ACC112 (cell line): ENCODE measurements around the gene OR4M2.
"Not testable (repeated sequence)": the region's sequence is repeated elsewhere in the genome, so short reads cannot be mapped to it uniquely, and the experiment has no call there.

ENCODE experiments used
- H2AFZ ChIP-seq: fragments of 200-600 bp; sonication (generic); one replicate; pipeline ENCODE4 v1.6.0; 2017; ENCODE audit warnings: antibody characterized with exemption, low read length; ENCODE audit not compliant: unreplicated experiment
- H3K27ac ChIP-seq: fragments of 200-600 bp; sonication (generic); 2 replicates; pipeline ENCODE4 v1.5.1; 2014; ENCODE audit warnings: low read depth, mild to moderate bottlenecking, antibody characterized with exemption, low read length, moderate library complexity
- H3K27me3 ChIP-seq: fragments of 200-600 bp; sonication (generic); 2 replicates; pipeline ENCODE4 v1.6.1; 2014; ENCODE audit warnings: mild to moderate bottlenecking, antibody characterized with exemption, low read length, moderate library complexity, mixed read lengths; ENCODE audit not compliant: insufficient read depth
- H3K36me3 ChIP-seq: fragments of 200-600 bp; sonication (generic); 2 replicates; pipeline ENCODE4 v1.6.1; 2016; ENCODE audit warnings: mild to moderate bottlenecking, antibody characterized with exemption, low read length, moderate library complexity, mixed read lengths; ENCODE audit not compliant: insufficient read depth
- H3K4me1 ChIP-seq: fragments of 200-600 bp; sonication (generic); one replicate; pipeline ENCODE4 v1.6.1; 2016; ENCODE audit warnings: low read length, mixed read lengths; ENCODE audit not compliant: insufficient read depth, unreplicated experiment, control insufficient read depth
- H3K4me3 ChIP-seq: fragments of 200-600 bp; sonication (generic); 2 replicates; pipeline ENCODE4 v1.5.1; 2014; ENCODE audit warnings: mild to moderate bottlenecking, low read depth, low read length
- H3K79me2 ChIP-seq: fragments of 200-600 bp; sonication (generic); one replicate; pipeline ENCODE4 v1.6.0; 2016; ENCODE audit warnings: low read length; ENCODE audit not compliant: control insufficient read depth, unreplicated experiment, insufficient read depth

Gene OR4M2, protein sequence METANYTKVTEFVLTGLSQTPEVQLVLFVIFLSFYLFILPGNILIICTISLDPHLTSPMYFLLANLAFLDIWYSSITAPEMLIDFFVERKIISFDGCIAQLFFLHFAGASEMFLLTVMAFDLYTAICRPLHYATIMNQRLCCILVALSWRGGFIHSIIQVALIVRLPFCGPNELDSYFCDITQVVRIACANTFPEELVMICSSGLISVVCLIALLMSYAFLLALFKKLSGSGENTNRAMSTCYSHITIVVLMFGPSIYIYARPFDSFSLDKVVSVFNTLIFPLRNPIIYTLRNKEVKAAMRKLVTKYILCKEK

DNA sequence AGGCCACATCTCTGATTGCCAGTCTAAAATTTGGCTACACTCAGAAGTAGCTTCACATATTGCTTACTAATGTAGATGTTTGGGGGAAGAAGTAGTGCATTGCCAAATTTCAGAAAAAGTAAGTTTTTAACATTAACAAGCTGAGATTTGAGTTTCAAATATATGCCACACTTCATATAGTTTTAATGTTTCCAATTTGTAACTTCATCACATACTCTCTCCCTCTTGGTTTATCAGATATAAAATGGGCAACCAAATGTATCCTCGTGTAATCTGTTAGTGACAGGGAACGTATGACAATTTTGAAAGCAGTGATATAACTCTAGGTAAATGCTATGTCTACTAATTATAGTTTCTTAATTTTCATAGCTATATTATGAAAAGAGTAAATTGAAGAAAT lies at the start of gene OR4M2:
Gene OR4M2, plus strand, starts transcription at position 301 of the 400 bp plus-strand sequence. Its CDS starts 98 bp downstream, at position 399.
- not testable (repeated sequence) for H2AFZ ChIP-seq, H3K36me3 ChIP-seq, H3K79me2 ChIP-seq, H3K27me3 ChIP-seq, H3K4me3 ChIP-seq, H3K27ac ChIP-seq, H3K4me1 ChIP-seq

DNA sequence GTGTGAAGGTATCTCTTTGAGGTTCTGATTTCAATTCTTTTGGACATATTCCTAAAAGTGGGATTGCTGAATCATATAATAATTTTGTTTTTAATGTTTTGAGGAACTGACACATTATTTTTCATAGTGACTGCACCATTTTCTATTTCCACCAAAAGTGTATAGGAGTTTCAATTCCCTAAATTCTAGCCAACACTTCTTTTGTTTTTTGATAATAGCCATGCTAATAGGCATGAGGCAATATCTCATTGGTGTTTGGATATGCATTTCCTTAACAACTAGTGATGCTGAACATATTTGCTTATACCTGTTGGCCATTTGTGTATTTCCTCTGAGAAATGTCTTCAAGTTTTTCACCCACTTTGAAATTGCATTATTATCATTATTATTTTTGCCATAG lies 11.1 kb upstream of the OR4M2 start:
- not testable (repeated sequence) for H2AFZ ChIP-seq, H3K4me1 ChIP-seq, H3K27ac ChIP-seq, H3K27me3 ChIP-seq, H3K4me3 ChIP-seq, H3K79me2 ChIP-seq, H3K36me3 ChIP-seq

DNA sequence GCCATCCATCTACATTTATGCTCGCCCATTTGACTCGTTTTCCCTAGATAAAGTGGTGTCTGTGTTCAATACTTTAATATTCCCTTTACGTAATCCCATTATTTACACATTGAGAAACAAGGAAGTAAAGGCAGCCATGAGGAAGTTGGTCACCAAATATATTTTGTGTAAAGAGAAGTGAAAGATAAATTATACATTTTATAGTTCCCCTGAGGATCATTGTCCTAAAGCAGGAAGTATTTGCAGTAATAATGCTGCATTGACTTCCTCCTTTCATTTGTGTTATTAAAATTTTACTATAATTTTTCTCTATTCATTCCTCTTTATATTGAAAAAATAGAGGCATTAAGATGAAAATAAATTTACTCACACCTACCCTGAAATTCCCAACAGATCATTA lies 1.1 kb downstream of the OR4M2 start:
- not testable (repeated sequence) for H3K27me3 ChIP-seq, H3K4me1 ChIP-seq, H3K79me2 ChIP-seq, H3K27ac ChIP-seq, H2AFZ ChIP-seq, H3K4me3 ChIP-seq, H3K36me3 ChIP-seq

DNA sequence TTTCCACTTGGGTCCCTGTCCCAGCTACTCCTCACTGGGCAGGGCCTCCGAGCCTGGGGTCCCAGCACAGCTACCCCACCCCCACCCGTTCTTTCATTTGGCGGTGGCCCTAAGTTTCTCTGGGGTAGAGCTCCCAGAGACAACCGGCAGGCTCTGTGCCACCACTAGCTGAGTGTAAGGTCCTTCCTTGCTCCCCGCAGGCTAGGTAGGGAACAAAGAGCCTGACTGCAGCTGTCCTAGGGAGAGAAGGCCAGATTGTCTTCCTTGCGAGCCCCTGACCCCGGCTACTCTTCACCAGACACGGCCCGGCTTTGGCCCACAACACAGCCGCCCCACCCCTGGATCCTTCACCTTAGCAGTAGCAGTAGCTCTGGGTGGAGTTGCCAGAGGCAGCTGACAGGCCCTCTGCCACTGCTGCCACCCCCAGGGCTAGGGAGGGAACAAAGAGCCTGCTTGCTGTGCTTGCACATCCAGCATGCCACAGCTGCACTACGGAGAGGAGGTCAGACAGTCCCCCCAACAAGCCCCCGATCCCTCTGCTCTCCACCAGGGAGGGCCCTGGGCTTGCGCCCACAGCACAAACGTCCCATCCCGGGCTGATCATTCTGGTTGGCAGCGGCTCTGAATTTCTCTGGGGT lies 18.4 kb downstream of the OR4M2 start:
- H3K4me3 ChIP-seq, H3K27me3 ChIP-seq, H3K36me3 ChIP-seq, H3K27ac ChIP-seq, H3K4me1 ChIP-seq, H2AFZ ChIP-seq, H3K79me2 ChIP-seq: not testable (repeated sequence)

DNA sequence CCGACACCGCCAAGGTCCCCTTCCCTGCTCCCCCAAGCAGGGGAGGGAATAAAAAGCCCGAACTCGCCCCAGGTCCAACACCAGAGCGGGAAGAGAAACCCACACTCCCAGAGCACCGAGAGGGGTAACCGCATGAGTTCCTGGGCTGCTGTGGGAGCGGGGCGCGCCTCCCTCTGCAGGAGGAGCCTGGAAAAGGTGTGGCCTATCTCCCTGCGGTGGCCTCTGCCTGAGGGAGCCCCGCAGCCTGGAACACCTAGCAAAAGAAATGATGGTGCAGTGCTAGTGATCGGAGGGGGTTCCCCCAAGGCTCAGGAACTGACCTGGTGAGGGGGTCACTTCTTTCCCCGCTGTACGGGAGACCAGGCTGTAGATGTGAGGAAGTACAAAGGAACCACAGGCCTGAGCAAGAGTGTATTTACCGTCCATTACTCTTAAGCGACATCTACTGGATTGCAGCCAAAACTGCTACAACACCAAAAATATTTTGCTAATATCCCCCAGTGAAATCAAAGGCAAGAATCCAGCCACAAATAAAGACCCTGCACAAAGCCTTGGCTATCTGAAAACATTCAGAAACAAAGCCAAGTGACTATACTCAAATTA lies 19.1 kb downstream of the OR4M2 start:
- H2AFZ ChIP-seq, H3K79me2 ChIP-seq: not testable (repeated sequence)

DNA sequence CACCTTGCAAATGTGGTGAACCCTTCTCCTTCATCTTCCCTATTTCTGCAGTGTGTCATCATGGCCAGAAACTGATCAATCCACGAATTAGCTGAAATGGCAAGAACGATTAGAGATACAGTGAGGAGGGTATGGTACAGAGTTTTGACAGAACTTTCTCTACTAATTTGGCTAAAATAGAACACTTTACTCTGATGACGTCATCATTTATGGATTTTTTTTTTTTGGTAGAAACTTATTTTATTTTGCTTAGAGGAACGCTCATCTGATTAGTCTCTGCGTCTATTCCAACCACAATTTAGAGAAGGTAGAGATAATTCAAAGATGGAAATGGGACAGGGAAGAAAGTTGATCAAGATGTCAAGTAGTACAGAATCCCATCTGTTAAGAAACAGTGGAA lies 41.7 kb downstream of the OR4M2 start:
- not testable (repeated sequence) for H3K4me1 ChIP-seq, H3K4me3 ChIP-seq, H3K36me3 ChIP-seq, H3K79me2 ChIP-seq, H3K27me3 ChIP-seq, H2AFZ ChIP-seq, H3K27ac ChIP-seq

More for the DNA sequence above, 19.1 kb downstream of the OR4M2 start:
- not testable (repeated sequence) for H3K36me3 ChIP-seq, H3K27me3 ChIP-seq, H3K4me3 ChIP-seq, H3K4me1 ChIP-seq, H3K27ac ChIP-seq
